Fibroblast of skin of abdomen (primary cell): Measurements from ENCODE around the gene CLCNKB.

Experiments used
- DNase-seq: peaks from one replicate; pipeline ENCODE4 v3.0.0-alpha.2; 2013

CLCNKB gene

DNA sequence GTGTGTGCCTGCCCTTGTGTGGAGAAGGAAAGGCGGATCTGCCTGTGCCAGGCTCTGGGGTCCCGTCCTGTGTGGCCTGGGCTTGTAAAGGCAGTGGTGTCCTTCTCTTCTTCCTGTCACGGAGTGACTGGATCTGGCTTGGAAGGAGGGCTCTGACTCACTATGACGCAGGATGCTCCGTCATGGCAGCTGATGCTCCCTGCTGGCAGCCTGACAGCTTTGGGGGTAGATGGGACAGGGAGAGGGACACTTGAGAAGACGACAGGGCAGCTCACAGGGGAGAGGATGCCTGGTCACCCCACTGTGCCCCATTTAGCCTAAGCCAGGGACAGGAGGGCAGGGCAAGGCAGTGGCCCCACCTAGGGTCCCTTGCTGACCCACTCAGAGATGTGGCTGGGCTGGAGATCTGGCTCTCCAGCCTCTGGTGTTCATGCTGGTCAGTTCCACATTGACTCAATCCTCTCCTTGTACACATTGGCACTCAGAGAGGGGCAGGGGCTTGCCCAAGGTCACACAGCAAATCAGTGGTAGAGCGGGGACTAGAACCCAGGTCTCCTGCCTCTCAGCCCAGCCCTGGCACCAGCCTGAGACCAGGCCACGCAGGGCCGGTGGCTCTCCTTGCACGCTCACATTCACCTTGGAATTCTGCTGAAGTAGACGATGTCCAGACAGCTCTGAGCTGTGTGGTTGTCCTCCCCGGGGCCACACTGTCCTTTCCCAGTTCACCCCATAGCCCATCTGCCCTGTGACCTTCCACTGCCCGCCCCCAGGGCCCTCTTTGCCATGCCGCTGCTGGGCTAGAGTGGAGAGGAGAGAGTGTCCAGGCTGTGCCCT, 32.7 kb downstream of the CLCNKB start:
- DNase-seq, result peak; percentile 92

- peak; percentile 57 for DNase-seq
Measured at GRCh38 chr1:16076865-16077238, 33.3 kb downstream of the CLCNKB start.

GRCh38 chr1:16077406-16078245, 34.0 kb downstream of the CLCNKB start:
- no peak for DNase-seq

GRCh38 chr1:16078925-16079656, 35.5 kb downstream of the CLCNKB start:
- DNase-seq, result peak; percentile 66

- DNase-seq, result no peak
Measured at GRCh38 chr1:16080422-16081150, 37.0 kb downstream of the CLCNKB start.

DNA sequence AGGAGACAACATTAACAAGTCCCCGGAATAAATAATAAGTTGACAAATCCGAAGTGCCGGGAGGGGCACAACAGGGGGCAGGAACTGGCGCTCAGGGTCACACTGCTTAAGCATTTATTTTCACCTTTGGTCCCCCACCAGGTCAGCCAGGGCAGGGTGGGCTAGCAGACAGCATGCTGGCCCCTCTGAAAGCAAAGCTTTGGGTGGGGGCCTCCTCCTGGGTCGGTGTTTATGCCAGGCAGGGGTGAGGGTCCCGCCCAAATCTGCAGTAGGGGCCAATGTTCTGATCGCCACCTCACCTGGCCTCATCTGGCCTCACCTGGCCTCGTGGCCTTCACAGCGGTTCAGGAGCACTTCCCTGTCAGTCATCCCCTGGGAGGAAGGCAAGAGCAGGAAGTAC, 38.1 kb downstream of the CLCNKB start:
- DNase-seq, result no peak

GRCh38 chr1:16082283-16083038, 38.9 kb downstream of the CLCNKB start:
- peak; percentile 52 for DNase-seq

DNA sequence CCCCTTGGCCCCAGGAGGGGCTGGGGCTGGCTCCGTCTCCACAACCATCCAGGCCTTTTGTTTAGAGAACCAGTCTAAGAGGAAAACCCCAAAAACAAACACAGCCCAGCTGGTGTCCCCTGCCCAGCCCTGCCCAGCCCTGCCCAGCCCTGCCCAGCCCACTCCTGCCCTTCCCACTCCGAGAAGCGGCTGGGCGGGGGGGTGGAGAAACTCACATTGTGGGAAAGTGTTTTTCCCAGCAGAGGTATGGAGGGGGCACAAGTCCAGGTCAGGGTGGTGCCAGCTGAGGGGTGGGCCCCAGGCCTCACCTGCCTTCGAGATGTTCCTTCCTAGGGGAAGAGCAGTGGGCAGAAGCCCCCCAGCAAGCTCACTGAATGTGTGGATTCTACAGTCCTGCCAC, 39.9 kb downstream of the CLCNKB start:
- DNase-seq, result no peak

DNA sequence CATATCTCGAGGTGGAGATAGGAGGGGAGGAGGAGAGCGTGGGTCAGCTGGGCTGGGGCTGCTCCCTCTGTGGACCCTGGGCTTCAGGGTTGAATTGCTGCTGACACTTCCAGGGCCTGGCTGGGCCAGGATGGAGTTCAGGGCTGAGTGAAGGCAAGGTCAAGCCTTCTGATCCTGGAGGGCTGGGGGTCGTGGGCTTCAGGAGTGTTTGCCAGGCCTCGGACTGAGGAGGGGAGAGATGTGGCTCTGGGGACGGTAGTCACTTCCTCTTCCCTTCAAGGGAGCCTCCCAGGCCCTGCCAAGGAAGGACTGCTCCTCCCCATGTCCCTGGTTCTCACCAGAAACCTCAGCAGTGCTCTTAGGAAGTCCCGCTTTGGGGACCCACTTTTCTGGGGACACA, 41.9 kb downstream of the CLCNKB start:
- DNase-seq, result no peak

GRCh38 chr1:16087733-16088132, 44.2 kb downstream of the CLCNKB start:
- DNase-seq, result no peak

DNA sequence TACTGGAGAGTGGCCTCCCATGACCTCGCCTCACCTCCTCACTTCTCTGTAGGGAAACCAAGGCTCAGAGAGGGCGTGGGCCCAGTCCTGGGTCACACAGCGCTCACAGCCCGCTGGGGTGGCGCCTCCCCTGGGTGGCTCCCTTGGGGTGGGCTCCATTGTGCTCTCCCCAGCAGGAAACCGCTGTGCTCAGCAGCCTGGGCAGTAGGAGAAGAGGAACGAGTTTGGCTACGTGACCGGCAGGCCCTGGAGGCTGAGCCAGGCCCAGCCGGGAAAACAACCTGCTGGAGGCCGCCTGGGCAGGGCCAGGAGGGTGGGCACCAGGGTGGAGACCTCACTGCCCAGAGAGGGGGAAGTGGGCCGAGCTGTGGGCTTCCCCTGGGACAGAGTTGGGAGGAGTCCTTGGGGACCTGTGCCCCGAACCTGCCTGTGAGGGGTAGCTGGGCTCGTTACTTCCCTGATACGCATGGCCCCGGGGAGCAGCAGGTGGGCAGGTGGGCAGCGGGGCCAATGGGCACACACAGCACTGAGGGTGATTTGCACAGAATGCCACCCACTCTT, 44.8 kb downstream of the CLCNKB start:
- DNase-seq, result no peak

- DNase-seq, result peak; percentile 43
Measured at GRCh38 chr1:16088996-16089395, 45.4 kb downstream of the CLCNKB start.

GRCh38 chr1:16090076-16090826, 46.7 kb downstream of the CLCNKB start:
- DNase-seq, result peak; percentile 13

- DNase-seq, result no peak
Measured at GRCh38 chr1:16091296-16091695, 47.7 kb downstream of the CLCNKB start.

GRCh38 chr1:16092097-16092922, 48.7 kb downstream of the CLCNKB start:
- DNase-seq, result no peak

- DNase-seq, result no peak
Measured at GRCh38 chr1:16092923-16093511, 49.4 kb downstream of the CLCNKB start.

- DNase-seq, result no peak
Measured at GRCh38 chr1:16093611-16094010, 50.0 kb downstream of the CLCNKB start.

DNA sequence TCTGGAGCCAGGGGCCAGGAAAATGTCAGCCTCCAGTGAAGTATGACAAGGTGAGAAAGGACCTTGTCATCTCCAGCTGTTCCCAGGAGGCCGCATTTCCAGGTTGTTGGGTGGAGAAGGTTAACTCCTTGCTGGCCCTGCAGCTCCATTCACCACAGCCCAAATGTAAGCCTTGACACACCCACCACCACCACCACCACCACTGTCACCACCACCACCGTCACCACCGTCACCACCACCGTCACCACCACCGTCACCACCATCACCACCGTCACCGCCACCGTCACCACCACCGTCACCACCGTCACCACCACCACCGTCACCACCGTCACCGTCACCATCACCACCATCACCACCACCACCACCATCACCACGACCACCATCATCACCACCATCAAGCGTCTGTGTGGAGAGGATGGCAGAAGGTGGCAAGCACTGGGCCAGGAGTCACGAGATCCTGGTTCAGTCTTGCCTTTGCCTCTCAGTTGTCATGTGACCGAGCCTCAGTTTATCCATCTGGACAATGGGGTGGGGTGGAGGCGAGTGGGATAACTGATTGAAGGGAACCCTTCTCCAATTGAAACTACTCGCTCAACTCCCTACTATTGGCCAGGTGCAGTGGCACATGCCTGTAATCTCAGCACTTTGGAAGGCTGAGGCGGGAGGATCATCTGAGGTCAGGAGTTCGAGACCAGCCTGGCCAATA, 51.0 kb downstream of the CLCNKB start:
- DNase-seq, result no peak
